HG03108 (cell line): ENCODE results near the gene KANK4.
"Not testable (repeated sequence)": the region's sequence is repeated elsewhere in the genome, so short reads cannot be mapped to it uniquely, and the experiment has no call there.

Experiments used
- ATAC-seq: cut with Tn5 transposase; IDR thresholded peaks from one replicate; pipeline ENCODE4 v1.9.1; 2021; ENCODE audit warnings: moderate library complexity; ENCODE audit not compliant: unreplicated experiment

The KANK4 gene

DNA sequence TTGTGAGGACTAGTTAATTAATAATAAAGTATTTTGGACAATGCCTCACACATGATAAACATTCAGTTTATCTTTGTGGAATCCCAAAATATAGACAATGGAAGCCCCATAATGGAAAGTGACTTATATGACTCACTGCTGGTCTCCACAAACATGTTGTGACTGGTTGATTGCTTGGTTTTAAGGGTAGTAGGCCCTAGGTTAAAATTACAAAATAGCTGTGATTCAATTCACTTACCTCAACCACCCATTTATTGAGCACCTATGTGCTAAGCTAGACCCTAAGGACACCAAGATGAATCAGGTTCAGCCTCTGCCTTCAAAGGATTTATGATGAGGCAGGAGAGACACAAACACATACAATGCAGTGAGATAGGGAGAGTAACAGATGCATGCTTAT, 42.4 kb downstream of the KANK4 start:
- ATAC-seq = no peak

- no peak for ATAC-seq
Measured at GRCh38 chr1:62274496-62275485, 44.4 kb downstream of the KANK4 start.

- no peak for ATAC-seq
Measured at GRCh38 chr1:62273953-62274352, 45.3 kb downstream of the KANK4 start.

GRCh38 chr1:62271948-62272728, 47.1 kb downstream of the KANK4 start:
- peak; percentile 96 for ATAC-seq

DNA sequence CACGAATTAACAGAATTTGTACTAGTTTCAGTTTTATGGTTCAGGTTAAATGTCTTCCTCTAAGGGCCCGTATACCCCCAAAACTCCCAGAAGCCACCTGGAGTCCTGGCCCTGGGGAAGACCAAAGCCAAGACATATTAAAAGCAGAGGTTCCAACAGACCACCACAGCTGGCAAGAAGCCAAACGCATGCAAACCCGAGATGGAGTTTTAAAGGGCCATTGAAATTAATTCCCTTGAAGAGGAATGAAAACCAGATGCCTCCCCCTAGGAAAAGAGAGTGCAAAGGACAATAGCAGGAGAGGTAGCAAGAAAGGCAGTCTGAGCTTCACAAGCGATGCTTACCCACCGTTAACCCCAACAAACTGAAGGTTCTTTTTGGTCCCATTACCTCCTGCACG, 48.1 kb downstream of the KANK4 start:
- no peak for ATAC-seq

GRCh38 chr1:62269851-62270495, 49.3 kb downstream of the KANK4 start:
- no peak for ATAC-seq

DNA sequence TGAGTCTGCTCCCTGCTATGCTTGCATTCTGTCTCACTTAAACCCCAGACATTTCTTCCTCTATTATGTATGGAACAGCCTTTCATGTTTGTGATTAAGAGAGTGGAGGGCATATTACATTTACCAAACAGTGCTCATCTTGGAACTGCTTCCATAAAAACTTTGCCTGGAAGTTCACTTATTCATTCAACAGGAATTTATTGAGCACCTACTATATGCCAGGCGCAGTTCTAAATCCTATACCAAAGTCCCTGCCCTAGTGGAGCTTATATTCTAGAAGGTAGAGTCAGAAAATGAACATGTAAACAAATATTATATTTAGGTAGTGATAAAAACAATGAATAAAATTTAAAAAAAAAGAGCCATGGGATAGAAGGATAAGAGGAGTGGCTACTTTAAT, 49.8 kb downstream of the KANK4 start:
- ATAC-seq = no peak

- ATAC-seq = no peak
Measured at GRCh38 chr1:62268315-62268714, 50.9 kb downstream of the KANK4 start.

DNA sequence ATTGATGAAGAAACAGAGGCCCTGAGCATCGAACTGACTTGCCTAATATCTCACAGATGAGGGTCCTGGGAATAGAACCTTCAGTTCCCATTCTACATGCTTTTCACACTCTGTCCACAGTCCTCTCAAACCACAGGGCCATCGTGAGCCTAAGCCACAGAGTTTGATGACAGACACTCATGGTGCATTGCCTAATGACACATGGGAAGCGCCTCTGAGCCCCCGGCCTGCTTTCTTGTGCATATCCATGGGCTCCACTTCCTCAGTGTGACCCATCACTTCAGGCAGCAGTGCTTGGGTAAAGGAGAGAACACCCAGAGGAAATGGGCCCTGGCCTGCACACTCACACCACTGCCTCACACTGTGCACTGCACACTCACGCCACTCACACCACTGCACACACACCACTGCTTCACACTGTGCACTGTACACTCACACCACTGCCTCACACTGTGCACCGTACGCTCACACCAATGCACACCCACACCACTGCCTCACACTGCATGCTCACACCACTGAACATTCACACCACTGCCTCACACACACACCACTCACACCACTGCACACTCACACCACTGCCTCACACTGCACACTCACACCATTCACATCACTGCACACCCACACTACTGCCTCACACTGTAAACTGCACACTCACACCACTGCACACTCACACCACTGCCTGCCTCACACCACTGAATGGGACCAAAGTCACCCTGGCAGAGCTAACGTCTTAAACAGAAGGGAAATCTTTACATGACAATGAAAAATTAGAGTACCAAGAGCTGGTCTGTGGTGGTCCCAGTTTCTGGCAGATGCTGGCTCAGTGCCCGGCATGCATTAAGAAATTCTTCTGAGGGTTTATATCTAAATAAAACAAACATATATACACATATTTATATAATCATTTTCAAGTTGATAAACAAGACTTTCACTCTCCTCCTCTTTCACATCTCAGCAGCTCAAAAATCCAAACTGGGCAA, 53.0 kb downstream of the KANK4 start:
- no peak for ATAC-seq

- ATAC-seq = no peak
Measured at GRCh38 chr1:62263814-62264353, 55.4 kb downstream of the KANK4 start.

DNA sequence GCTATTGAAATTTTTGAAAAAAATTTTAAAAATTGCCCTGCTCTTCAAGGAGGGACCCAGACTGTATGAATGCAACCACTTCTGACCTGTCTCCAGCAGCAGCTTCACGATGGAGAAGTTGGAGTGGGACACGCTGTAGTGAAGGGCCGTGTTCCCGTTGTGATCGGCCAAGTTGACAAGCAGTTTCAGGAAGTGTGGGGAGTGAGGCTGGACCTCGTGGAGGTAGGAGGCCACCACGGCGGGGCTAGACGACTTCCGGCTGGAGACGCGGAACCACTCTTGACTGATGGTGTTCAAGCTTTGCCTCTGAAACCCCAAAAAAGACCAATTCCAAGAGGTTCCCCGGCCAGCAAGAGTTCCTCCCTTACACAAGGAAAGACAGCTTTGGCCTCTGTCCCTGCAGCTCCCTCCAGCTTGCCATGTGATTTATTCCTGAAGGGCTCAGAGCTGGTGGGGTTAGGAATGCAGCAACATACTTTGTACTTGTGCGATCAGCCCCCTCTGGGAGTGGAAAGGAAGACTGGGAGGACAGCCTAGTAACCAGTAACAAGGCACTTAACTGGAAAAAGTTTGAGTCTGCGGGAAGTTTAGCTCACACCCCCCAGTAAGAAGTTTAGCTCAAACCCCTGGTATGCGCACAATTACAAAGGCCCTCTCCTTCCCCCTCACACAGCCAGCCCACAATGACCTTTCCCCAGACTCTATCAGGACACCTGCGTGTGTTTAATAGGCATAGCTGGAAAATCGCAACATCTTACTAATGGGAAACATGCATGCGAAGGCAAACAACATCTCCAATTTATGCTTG, 56.0 kb downstream of the KANK4 start:
- ATAC-seq = no peak

- no peak for ATAC-seq
Measured at GRCh38 chr1:62260688-62261087, 58.5 kb downstream of the KANK4 start.

- no peak for ATAC-seq
Measured at GRCh38 chr1:62259551-62259950, 59.7 kb downstream of the KANK4 start.

DNA sequence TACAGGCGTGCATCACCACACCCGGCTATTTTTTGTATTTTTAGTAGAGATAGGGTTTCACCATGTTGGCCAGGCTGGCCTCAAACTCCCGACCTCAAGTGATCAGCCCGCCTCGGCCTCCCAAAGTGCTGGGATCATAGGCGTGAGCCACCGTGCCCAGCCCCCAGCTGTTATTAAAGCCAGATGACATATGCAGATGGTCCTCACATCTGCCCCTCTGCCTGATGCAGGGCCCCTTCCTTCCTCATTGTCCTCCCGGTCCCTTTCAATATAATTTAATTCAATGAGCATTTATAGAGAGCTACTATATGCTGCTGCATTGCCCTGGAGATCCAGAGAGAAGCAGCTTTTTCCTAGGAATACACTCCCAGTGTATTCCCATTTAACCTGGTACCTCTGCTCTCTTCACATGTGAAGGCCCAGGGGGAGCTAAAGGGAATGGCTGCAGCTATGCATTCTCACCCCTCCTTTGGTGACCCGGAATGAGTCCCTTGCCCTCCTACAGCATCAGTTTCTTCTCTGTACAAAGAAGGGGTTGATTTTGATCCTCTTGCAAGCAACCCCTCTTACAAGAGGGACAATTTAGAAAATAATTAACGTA, 69.0 kb downstream of the KANK4 start:
- ATAC-seq = no peak

DNA sequence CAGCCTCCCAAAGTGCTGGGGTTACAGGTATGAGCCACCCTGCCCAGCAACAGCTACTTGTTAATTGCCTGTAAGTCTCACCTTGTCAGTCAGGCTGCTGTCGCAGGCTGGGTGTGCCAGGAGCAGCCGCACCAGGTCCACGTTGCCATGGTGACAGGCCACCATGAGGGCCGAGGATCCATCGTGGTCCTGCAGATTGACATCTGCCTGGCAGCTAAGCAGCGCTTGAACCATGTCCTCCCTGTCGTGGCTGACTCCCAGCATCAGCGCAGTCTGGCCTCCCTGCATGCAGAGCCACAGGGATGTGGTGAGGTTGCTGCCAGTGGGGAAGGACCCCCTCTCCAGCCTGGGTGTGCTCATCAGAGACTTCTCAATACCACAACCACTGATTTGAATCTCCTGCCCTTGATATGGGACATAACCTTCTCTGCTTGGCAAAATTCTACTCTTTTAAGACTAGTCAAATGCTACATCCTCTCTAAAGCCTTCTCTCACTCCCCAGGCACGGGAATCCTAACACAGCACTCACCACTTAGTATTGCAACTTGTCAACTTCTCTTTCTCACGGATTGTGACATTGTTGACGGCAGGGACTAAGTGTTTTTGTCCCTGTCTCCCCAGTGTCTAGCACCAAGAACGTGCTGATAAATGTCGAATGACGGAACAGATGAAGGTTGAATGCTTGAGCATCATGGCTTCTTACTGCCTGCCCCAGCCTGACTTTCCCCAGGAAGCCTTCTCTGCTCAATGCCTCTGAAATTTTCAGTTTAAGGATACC, 71.7 kb downstream of the KANK4 start:
- no peak for ATAC-seq

GRCh38 chr1:62245201-62245600, 74.0 kb downstream of the KANK4 start:
- no peak for ATAC-seq

- ATAC-seq = not testable (repeated sequence)
Measured at GRCh38 chr1:62244380-62244779, 74.9 kb downstream of the KANK4 start.
